H1 (cell line): ENCODE results near the gene SLC30A3. TPM values are rescaled to one million over a fixed set of nuclear protein-coding genes. Genes with fewer than 3 reads are reported as not detected.

ENCODE experiments used
- CTCF ChIA-PET: fragments of 300-600 bp; sonication (Branson Sonifier 250); formaldehyde crosslinking; loops from one replicate; lab custom pipeline; 2021; ENCODE audit not compliant: partially characterized antibody; lab: Charles Lee
- POLR2A ChIA-PET: fragments of 300-600 bp; sonication (Branson Sonifier 250); formaldehyde crosslinking; loops from one replicate; lab custom pipeline; 2021; ENCODE audit warnings: inconsistent platforms; ENCODE audit not compliant: partially characterized antibody; lab: Charles Lee
- DNase-seq, 2 experiments: peaks; one replicate each; pipeline versions ENCODE4 v3.0.0 to v3.0.0-alpha.2; 2010 to 2022; ENCODE audit warnings: low spot score in 2 of 2, low read depth in 1 of 2, mixed read lengths in 1 of 2
- FAIRE-seq: peaks from 2 replicates; lab custom pipeline; 2011; peaks lifted over from hg19 to GRCh38; lab: Jason Lieb, UNC
- H2AFZ ChIP-seq: 2 replicates; pipeline ENCODE4 v1.8.1; 2012; ENCODE audit warnings: low read length, inconsistent platforms
- H2AK5ac ChIP-seq: 2 replicates; pipeline ENCODE4 v1.6.1; 2013; ENCODE audit warnings: low read depth, low read length
- H2BK120ac ChIP-seq: replicated peaks from 2 replicates; pipeline ENCODE3; 2013; ENCODE audit warnings: low read depth, low read length, inconsistent platforms
- H2BK12ac ChIP-seq: 2 replicates; pipeline ENCODE4 v1.6.1; 2013; ENCODE audit warnings: low read depth, low read length
- H2BK15ac ChIP-seq: 2 replicates; pipeline ENCODE4 v1.6.1; 2013; ENCODE audit warnings: low read length
- H2BK20ac ChIP-seq: 2 replicates; pipeline ENCODE4 v1.6.1; 2013; ENCODE audit warnings: low read length
- H2BK5ac ChIP-seq: 2 replicates; pipeline ENCODE4 v1.6.1; 2013; ENCODE audit warnings: low read depth, low read length
- H3K14ac ChIP-seq: 2 replicates; pipeline ENCODE4 v1.6.1; 2013; ENCODE audit warnings: inconsistent platforms; ENCODE audit not compliant: insufficient read length
- H3K18ac ChIP-seq: 2 replicates; pipeline ENCODE4 v1.6.1; 2013; ENCODE audit warnings: low read length; ENCODE audit errors: extremely low read depth
- H3K23ac ChIP-seq: 2 replicates; pipeline ENCODE4 v1.6.1; 2013; ENCODE audit warnings: inconsistent platforms; ENCODE audit not compliant: insufficient read length
- H3K23me2 ChIP-seq: 2 replicates; pipeline ENCODE4 v1.6.1; 2013; ENCODE audit warnings: low read depth, low read length
- H3K27ac ChIP-seq: 2 replicates; pipeline ENCODE4 v1.6.1; 2011; ENCODE audit warnings: low read depth, low read length, inconsistent platforms
- H3K27me3 ChIP-seq, 4 experiments: replicated peaks in 1 of 4; 1 replicate in 1 of 4; 2 replicates in 3 of 4; pipeline versions ENCODE4 v1.6.1 to v1.8.1; 2011 to 2013; ENCODE audit warnings: low read length in 3 of 4, mild to moderate bottlenecking in 3 of 4, inconsistent platforms in 2 of 4, mixed read lengths in 2 of 4, moderate library complexity in 1 of 4; ENCODE audit not compliant: control insufficient read depth in 3 of 4, insufficient read depth in 3 of 4; ENCODE audit errors: extremely low read depth in 1 of 4
- H3K36me3 ChIP-seq, 4 experiments: 2 replicates each; pipeline versions ENCODE4 v1.6.1 to v1.8.1; 2011 to 2013; ENCODE audit warnings: mild to moderate bottlenecking in 4 of 4, low read length in 3 of 4, moderate library complexity in 2 of 4, control low read depth in 1 of 4, inconsistent platforms in 1 of 4; ENCODE audit not compliant: insufficient read depth in 4 of 4, control insufficient read depth in 2 of 4
- H3K4ac ChIP-seq: replicated peaks from 2 replicates; pipeline ENCODE3; 2013; ENCODE audit warnings: low read length, low read depth, mixed read lengths, inconsistent platforms; ENCODE audit not compliant: insufficient read length
- H3K4me1 ChIP-seq, 4 experiments: replicated peaks in 1 of 4; 1 replicate in 1 of 4; 2 replicates in 3 of 4; pipeline versions ENCODE4 v1.6.1 to v1.8.1; 2011 to 2013; ENCODE audit warnings: low read length in 3 of 4, inconsistent platforms in 2 of 4, mixed read lengths in 1 of 4; ENCODE audit not compliant: insufficient read depth in 4 of 4, control insufficient read depth in 3 of 4
- H3K4me2 ChIP-seq, 2 experiments: 2 replicates each; pipeline versions ENCODE4 v1.6.1 to v1.8.1; 2011 to 2013; ENCODE audit warnings: low read depth in 2 of 2, low read length in 2 of 2, control low read depth in 1 of 2, inconsistent platforms in 1 of 2, mild to moderate bottlenecking in 1 of 2; ENCODE audit not compliant: insufficient read depth in 1 of 2
- H3K4me3 ChIP-seq, 4 experiments: fragments of 200-600, 300-600 bp in 1 of 4; sonication (generic), shearing (Covaris generic), sonication (Bioruptor Twin) in 1 of 4; 2 replicates each; pipeline versions ENCODE4 v1.5.1 to v1.8.1; 2011 to 2016; ENCODE audit warnings: low read length in 4 of 4, low read depth in 3 of 4, control low read depth in 2 of 4, inconsistent platforms in 2 of 4, mild to moderate bottlenecking in 2 of 4, mixed read lengths in 1 of 4, moderate library complexity in 1 of 4; ENCODE audit not compliant: insufficient read depth in 2 of 4; ENCODE audit errors: extremely low read depth in 1 of 4
- H3K56ac ChIP-seq: replicated peaks from 2 replicates; pipeline ENCODE3; 2013; ENCODE audit warnings: low read depth, mild to moderate bottlenecking, mixed read lengths, low read length, inconsistent platforms; ENCODE audit not compliant: insufficient read length
- H3K79me1 ChIP-seq: 2 replicates; pipeline ENCODE4 v1.6.1; 2013; ENCODE audit warnings: low read depth, low read length, control low read depth
- H3K79me2 ChIP-seq, 2 experiments: 2 replicates each; pipeline versions ENCODE4 v1.6.1 to v1.8.1; 2012 to 2013; ENCODE audit warnings: low read length in 2 of 2, mild to moderate bottlenecking in 2 of 2, inconsistent platforms in 1 of 2; ENCODE audit not compliant: insufficient read depth in 2 of 2, control insufficient read depth in 1 of 2
- H3K9ac ChIP-seq, 4 experiments: replicated peaks in 1 of 4; 1 replicate in 1 of 4; 2 replicates in 3 of 4; pipeline versions ENCODE4 v1.6.1 to v1.8.1; 2011 to 2013; ENCODE audit warnings: low read depth in 3 of 4, low read length in 3 of 4, control low read depth in 2 of 4, mild to moderate bottlenecking in 2 of 4, moderate library complexity in 2 of 4, inconsistent platforms in 1 of 4; ENCODE audit errors: extremely low read depth in 1 of 4
- H3K9me3 ChIP-seq, 2 experiments: 2 replicates each; pipeline versions ENCODE4 v1.6.1 to v1.8.1; 2012 to 2013; ENCODE audit warnings: mild to moderate bottlenecking in 2 of 2, moderate library complexity in 2 of 2, control low read depth in 1 of 2, inconsistent platforms in 1 of 2, low read depth in 1 of 2, low read length in 1 of 2, mixed read lengths in 1 of 2; ENCODE audit not compliant: insufficient read depth in 2 of 2
- H4K20me1 ChIP-seq, 2 experiments: replicated peaks in 1 of 2; 2 replicates each; pipeline versions ENCODE3 to v1.8.1; 2011 to 2013; ENCODE audit warnings: inconsistent platforms in 2 of 2, low read length in 2 of 2, mild to moderate bottlenecking in 1 of 2; ENCODE audit not compliant: insufficient read depth in 2 of 2, control insufficient read depth in 1 of 2
- H4K5ac ChIP-seq: 2 replicates; pipeline ENCODE4 v1.6.1; 2013; ENCODE audit warnings: low read length, low read depth, mixed read lengths, inconsistent platforms; ENCODE audit not compliant: insufficient read length
- H4K8ac ChIP-seq: 2 replicates; pipeline ENCODE4 v1.8.0; 2013; ENCODE audit warnings: mild to moderate bottlenecking, moderate library complexity, low read length, inconsistent platforms; ENCODE audit not compliant: insufficient read depth; ENCODE audit errors: extremely low read depth
- H4K91ac ChIP-seq: replicated peaks from 2 replicates; pipeline ENCODE3; 2013; ENCODE audit warnings: low read length, mixed read lengths, inconsistent platforms; ENCODE audit not compliant: insufficient read length
- CBX5 ChIP-seq: fragments of 300-800, 300-1000 bp; sonication (generic); IDR thresholded peaks from 2 replicates; pipeline ENCODE4 v1.7.1; 2016; ENCODE audit warnings: antibody characterized with exemption, low read length, low read depth
- CHD2 ChIP-seq: IDR thresholded peaks from 2 replicates; pipeline ENCODE4 v1.6.1; 2012; ENCODE audit warnings: low read length, improper control_type of control experiment
- FOSL1 ChIP-seq: IDR thresholded peaks from 2 replicates; pipeline ENCODE4 v1.6.1; 2011; ENCODE audit warnings: mild to moderate bottlenecking, low read depth, low read length, moderate library complexity; ENCODE audit not compliant: insufficient read depth
- HDAC6 ChIP-seq: IDR thresholded peaks from one replicate; pipeline ENCODE4 v1.7.1; 2012; ENCODE audit warnings: low read depth, mild to moderate bottlenecking, inconsistent platforms, low read length, moderate library complexity
- JUN ChIP-seq: IDR thresholded peaks from 2 replicates; pipeline ENCODE4 v1.6.1; 2011; ENCODE audit warnings: low read depth, mild to moderate bottlenecking, improper control_type of control experiment, low read length
- MAX ChIP-seq: IDR thresholded peaks from 2 replicates; pipeline ENCODE4 v1.6.1; 2012; ENCODE audit warnings: inconsistent platforms
- NRF1 ChIP-seq: IDR thresholded peaks from 2 replicates; pipeline ENCODE4 v1.6.1; 2011; ENCODE audit warnings: mild to moderate bottlenecking, low read depth, low read length, improper control_type of control experiment
- RBBP5 ChIP-seq: IDR thresholded peaks from 2 replicates; pipeline ENCODE4 v1.7.1; 2012; ENCODE audit warnings: low read depth, mild to moderate bottlenecking, inconsistent platforms, low read length, moderate library complexity, borderline replicate concordance
- SP4 ChIP-seq: IDR thresholded peaks from 2 replicates; pipeline ENCODE4 v1.6.1; 2012; ENCODE audit warnings: low read length, inconsistent platforms
- SUZ12 ChIP-seq: fragments of 200-600 bp; sonication (generic); IDR thresholded peaks from 2 replicates; pipeline ENCODE4 v1.6.1; 2012; ENCODE audit warnings: mild to moderate bottlenecking, inconsistent platforms, low read length, moderate library complexity, mixed read lengths
- TCF12 ChIP-seq: IDR thresholded peaks from 2 replicates; pipeline ENCODE4 v1.6.1; 2011; ENCODE audit warnings: low read depth, mild to moderate bottlenecking, low read length
- ZNF274 ChIP-seq: IDR thresholded peaks from 2 replicates; pipeline ENCODE4 v1.7.0; 2012; ENCODE audit warnings: low read length, borderline replicate concordance; ENCODE audit errors: extremely low read depth
- WGBS, 2 experiments: shearing (Covaris generic) in 1 of 2; methylation state at CpG; one replicate each; pipeline versions ENCODE4 v1.1.6 to v1.1.7; 2013 to 2015; ENCODE audit warnings: low lambda C conversion rate in 2 of 2, mixed read lengths in 2 of 2, inconsistent platforms in 1 of 2, low coverage in 1 of 2, missing lambda C conversion rate in 1 of 2; ENCODE audit not compliant: insufficient replicate concordance in 2 of 2, insufficient coverage in 1 of 2, insufficient read length in 1 of 2; ENCODE audit errors: extremely low coverage in 1 of 2, missing lambda C conversion rate in 1 of 2; 5-methylcytosine and 5-hydroxymethylcytosine counted together
- polyA plus RNA-seq, 7 experiments: library from polyadenylated mRNA; depleted of rRNA in 3 of 7; stranded (reverse) in 5 of 7; unstranded in 2 of 7; fragments of >200 nt in 5 of 7; fragments of 200-250 nt in 2 of 7; gene quantifications; 1 replicate in 5 of 7; 2 replicates in 1 of 7; 4 replicates in 1 of 7; pipeline versions ENCODE4 v1.2.1 to v1.2.3, GENCODE V29; 2011 to 2013; ENCODE audit warnings: missing spikeins in 2 of 7, mixed read lengths in 2 of 7
- total RNA-seq: library from RNA; stranded (reverse); fragmentation: NEBNext Ultra II Directional; extraction: Animal tissue kit (Norgen Biotek cat#: 25700); gene quantifications from 2 replicates; pipeline ENCODE4 v1.2.1, GENCODE V29; 2021
- TF ChIP-seq, protein P1 (sequence below): IDR thresholded peaks from 2 replicates; pipeline ENCODE4 v1.6.1; 2011; ENCODE audit warnings: low read length, improper control_type of control experiment

The SLC30A3 gene
- total and polyA plus RNA-seq, 2 of the 8 experiments (the other 6 are each of a cell fraction or from before 2014, with no cell fraction given) = 15.2 to 30.7 TPM

GRCh38 chr2:27305516-27305915 is 42.7 kb upstream of the SLC30A3 start:
- Histone ChIP-seq H3K23ac (no peak overlapping the region), H3K4me2 (no peak overlapping the region), H2BK12ac (no peak overlapping the region), H3K18ac (no peak overlapping the region), H3K79me2 (no peaks in the 10 kb centered on the region), H3K36me3 (peaks cover 0 to 4% (median 0%) of the 10 kb centered on the region in 4 experiments; a peak in 1 of 8 replicates), H3K4me3 (no peak overlapping the region), H3K79me1 (no peaks in the 10 kb centered on the region), H2BK120ac (no peak overlapping the region), H2BK5ac (no peak overlapping the region), H3K9ac (no peak overlapping the region; a peak in 1 of 7 replicates), H3K4ac (no peak overlapping the region), H2BK20ac (no peak overlapping the region), H2AFZ (no peak overlapping the region), H3K27ac (no peak overlapping the region), H4K8ac (no peak overlapping the region), H4K20me1 (peaks cover 4 to 11% of the 10 kb centered on the region in 2 experiments), H3K4me1 (peaks cover 0 to 28% (median 14%) of the 10 kb centered on the region in 4 experiments; a peak in 5 of 7 replicates), H4K91ac (no peak overlapping the region), H3K56ac (no peak overlapping the region), H2BK15ac (0 out of 2 replicates have a peak overlapping the region, but pooled peaks have one; percentile 81), H3K27me3 (peaks cover 29 to 41% (median 39%) of the 10 kb centered on the region in 4 experiments), H4K5ac (no peak overlapping the region), H3K23me2 (peaks cover 10% of the 10 kb centered on the region; the same call in 1 of the 2 replicates), H2AK5ac (no peak overlapping the region), H3K14ac (no peak overlapping the region), H3K9me3 (no peaks in the 10 kb centered on the region; a peak in 1 of 4 replicates)
- no peak for FAIRE-seq
- TF ChIP-seq HDAC6 (no peak), CHD2 (no peak), TCF12 (no peak), MAX (no peak), ZNF274 (no peak), SP4 (no peak), SUZ12 (no peak), CBX5 (no peak), FOSL1 (no peak), RBBP5 (no peak), JUN (no peak), NRF1 (no peak)
- TF ChIP-seq, protein P1, sequence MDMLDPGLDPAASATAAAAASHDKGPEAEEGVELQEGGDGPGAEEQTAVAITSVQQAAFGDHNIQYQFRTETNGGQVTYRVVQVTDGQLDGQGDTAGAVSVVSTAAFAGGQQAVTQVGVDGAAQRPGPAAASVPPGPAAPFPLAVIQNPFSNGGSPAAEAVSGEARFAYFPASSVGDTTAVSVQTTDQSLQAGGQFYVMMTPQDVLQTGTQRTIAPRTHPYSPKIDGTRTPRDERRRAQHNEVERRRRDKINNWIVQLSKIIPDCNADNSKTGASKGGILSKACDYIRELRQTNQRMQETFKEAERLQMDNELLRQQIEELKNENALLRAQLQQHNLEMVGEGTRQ = no peak
- WGBS, 2 experiments = 93% methylated on average over 16 of the region's 16 CpGs; no CpG with 5 or more reads in 1 of the 2 experiments
- DNase-seq = no peak
- CTCF ChIA-PET = interaction anchor here (0.5 to 12.3 kb wide), 7 partner anchors 15 to 464 kb away, joined by 3 to 413 read pairs (median 9); partner anchors contain the start of genes DNAJC5G, MPV17 and TRIM54
- POLR2A ChIA-PET = interaction anchor here (0.8 to 8.8 kb wide), 8 partner anchors 9 to 89 kb away, joined by 3 to 105 read pairs (median 3); partner anchors contain the start of genes CAD and MPV17
